HG02840 (cell line): ENCODE results near the gene GPR26.

Experiments used
- ATAC-seq: cut with Tn5 transposase; IDR thresholded peaks from one replicate; pipeline ENCODE4 v1.9.1; 2021; ENCODE audit warnings: mild to moderate bottlenecking, moderate library complexity, moderate number of reproducible peaks; ENCODE audit not compliant: unreplicated experiment, low FRiP score

Gene GPR26

DNA sequence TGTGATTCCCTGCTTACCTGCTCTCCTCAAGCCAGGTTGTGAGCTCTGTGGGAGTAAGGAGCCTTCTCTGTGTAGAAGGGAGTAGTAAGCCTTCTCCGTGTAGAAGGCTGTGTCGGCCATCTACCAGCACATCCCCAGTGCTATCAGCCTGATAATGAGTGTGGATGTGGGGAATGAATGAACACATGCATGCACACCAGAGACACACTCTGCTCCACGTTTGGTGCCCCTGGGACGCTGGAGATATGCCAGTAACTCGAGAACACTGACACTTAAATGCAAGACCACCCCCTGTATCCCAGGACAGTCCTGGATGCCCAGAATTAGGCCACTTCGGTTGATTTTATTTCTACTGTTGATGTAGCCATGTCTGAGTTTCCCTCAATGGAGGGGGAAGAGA is 21.1 kb upstream of the GPR26 start:
- no peak for ATAC-seq

GRCh38 chr10:123645615-123646014 is 20.5 kb upstream of the GPR26 start:
- ATAC-seq: no peak

DNA sequence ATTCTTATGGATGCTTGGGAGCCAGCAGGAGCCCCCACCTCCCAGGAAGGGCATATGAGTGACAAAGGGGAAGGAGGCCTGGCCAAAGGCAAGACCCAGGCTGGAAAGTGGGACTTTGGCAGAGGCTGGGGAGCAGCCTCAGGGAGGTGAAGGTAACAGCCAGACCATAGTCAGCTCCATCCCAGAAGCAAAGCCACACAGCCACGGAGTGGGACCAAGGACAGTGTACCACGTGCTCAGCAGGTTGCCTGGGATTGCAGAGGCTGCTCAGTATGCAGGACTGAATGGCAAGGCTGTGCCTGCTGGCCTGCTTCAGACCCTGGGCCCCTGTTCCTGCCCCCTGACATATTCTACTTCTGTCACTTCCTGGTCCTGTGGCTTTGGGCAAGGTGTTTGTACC is 17.6 kb upstream of the GPR26 start:
- ATAC-seq: no peak

GRCh38 chr10:123649676-123650075 is 16.5 kb upstream of the GPR26 start:
- no peak for ATAC-seq

DNA sequence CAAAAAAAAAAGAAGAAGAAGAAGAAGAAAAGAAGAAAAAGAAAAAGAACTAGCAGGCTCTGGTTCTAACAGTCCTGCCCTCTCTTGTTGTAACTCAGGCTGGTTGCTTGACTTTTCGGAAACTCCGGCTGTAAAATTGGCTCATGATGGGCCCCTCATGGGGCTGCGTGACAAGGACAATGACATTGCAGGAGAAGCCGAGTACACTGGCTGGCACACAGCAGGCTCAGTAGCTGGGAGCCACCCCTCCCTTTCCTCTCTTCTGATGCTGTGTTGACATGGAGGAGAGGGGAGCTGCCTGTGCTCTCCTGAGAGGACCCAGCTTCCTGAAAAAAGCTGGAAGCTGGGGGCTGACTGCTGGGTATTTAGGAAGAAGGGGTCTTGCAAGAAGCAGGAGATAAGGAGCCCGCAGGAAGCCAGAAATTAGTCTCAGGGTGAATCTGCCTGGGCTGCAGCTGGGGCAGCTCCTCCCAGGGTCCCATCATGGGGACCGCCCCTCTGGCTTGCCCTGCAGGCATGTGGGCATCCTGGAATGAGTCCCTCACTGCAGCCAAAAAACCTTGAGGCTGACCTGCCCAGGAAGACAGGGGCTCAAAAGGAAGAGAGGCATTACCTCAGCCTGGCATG is 14.6 kb upstream of the GPR26 start:
- no peak for ATAC-seq

DNA sequence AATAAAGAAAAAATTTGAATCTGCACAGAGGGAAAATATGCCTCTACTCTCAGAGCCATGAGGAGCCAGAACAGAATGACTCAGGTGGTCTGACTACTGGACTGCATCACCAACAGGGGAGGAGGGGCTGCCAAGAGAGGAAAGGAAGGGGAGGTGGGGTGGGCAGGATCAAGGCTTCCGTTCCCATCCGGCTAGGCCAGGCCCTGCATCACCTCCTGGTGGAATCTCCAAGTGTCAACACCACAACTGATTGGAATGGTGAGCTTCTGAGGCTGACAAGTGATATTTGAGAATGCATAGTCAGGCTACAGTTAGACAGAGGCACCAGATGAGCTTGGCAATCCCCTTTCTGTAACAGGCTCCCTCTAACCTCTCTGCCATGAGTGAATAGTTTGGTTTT is 10.4 kb upstream of the GPR26 start:
- no peak for ATAC-seq

DNA sequence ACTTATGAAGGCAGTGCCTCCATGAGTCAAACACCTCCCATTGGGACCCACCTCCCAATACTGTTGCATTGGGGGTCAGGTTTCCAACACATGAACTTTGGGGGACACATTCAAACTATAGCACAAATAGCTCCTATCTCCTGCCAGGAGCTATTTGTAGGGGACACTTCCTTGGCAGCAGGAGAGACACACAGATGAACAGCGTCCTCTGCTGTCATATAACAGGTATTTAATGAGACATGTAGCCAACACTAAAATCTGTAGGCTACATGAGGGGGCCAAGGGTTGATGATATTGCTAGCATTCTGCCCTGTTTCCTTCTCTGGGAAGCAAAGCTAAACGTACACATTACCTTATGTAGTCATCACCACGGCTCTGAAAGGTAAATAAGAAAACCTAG is 2.6 kb upstream of the GPR26 start:
- no peak for ATAC-seq

GRCh38 chr10:123665491-123666286 is 466 bp upstream of the GPR26 start:
- ATAC-seq: no peak

DNA sequence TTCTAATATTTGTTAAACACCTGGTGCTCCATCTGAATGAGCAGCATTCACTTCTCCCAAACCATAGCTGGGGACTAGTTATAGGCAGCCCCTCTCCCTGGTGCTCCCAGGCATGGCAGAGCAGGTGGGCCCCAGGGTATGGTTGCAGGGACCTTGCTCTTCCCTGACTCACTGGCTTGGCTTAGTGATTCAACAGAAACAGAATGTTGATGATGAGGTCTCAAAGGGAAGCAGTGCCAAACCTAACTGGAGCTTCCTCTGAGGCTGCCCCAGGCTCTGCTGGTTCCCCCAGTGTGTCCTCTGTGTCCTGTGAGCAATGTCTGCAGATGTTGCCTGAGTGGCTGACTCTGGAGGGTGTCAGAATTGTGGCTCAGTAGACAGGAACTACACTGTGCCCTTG is 3.7 kb downstream of the GPR26 start:
- no peak for ATAC-seq

DNA sequence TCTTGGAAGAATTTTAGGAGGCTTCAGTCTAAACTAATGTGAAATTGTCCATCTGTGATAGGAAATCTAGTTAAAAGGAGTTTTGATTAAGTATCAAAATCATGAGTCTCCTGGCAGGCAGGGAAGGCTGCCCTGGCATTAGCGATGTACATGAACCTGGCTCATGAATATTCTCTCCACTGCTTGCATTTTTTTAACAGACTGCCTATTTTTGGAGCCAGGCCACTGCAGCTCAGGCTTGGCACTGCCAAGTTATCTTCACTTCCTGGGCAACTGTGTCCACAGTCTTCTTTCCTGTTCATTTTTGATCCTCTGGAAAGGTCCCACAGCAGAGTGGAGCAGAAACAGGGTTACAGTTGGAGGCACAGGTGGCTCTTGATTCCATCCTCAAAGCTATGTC is 7.0 kb downstream of the GPR26 start:
- no peak for ATAC-seq

GRCh38 chr10:123674741-123675140 is 8.6 kb downstream of the GPR26 start:
- no peak for ATAC-seq

- no peak for ATAC-seq
Observed at GRCh38 chr10:123675811-123676210, 9.7 kb downstream of the GPR26 start.

DNA sequence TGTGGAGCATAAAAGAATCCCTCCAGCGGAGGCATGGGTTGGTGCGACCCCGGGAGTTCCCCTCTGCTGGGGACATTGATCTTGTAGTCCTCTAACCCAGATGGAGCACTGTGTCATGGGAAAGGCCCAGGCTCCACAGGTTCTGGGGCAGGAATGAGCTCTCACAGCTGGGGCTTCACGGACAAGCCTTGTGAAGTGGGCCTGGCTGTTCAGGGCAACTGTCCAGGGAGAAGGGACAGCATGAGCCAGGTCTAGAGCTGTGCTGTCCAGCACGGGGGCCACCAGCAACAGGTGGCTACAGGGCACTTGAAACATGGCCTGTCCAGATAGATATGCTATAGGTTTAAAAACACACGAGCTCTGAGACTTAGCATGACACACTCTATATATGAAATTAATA is 11.4 kb downstream of the GPR26 start:
- no peak for ATAC-seq

GRCh38 chr10:123678376-123678775 is 12.2 kb downstream of the GPR26 start:
- ATAC-seq: no peak

DNA sequence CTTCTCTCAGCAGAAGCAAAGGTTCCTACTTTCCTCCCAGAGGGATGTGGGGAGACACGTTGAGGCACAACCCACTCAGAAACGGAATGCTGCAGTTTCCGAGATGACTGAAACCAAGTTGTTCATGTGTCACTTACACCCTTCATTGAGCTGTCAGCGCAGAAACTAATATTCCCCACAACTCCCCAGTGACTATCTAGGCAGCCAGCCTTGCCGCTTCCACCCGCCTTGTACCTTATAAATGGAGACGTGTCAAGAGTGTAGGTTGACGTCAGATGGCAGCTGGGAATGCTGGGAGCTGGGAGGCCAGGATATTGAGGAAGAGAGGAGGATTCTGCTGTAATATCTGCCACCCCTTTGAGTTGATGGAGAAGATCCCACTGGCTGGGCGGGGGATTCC is 15.1 kb downstream of the GPR26 start:
- no peak for ATAC-seq

DNA sequence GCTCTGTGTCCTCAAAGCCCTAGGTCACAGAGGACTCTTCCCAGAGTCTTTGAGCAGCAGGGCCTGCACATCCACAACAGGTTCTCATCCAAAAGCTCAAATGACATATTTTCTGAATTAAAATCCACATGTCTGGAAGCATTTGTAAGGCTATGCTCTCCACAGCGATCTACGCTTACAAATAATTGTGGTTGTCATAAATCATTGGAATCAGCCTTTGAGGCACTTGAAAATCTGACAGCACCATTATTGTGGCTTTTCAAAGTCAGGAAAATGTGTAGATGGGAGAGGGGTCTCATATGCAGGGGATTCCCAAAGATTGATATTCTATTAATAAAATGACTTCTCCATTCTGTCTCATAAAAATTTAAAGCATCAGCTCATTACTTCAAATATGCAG is 16.3 kb downstream of the GPR26 start:
- no peak for ATAC-seq

GRCh38 chr10:123683459-123683858 is 17.3 kb downstream of the GPR26 start:
- ATAC-seq: no peak

DNA sequence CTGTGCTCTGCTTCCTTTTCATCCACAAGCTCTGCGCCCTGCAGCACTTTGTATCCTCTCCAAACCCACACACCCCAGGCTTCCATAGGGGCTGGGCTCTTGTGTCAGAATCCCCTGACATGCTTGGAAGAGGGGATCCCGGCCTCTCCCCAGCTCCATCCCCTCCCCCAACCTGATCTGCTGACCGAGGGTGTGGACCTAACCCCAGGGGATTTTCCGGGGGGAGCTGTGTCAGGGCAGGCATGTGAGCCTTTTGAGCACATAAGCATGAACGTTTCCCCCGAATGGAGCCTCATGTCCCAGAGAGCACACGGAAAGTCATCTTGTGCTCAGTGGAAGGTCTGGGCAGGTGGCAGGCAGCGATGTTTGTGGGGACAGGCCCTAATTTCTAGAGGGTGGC is 17.7 kb downstream of the GPR26 start:
- ATAC-seq: no peak

DNA sequence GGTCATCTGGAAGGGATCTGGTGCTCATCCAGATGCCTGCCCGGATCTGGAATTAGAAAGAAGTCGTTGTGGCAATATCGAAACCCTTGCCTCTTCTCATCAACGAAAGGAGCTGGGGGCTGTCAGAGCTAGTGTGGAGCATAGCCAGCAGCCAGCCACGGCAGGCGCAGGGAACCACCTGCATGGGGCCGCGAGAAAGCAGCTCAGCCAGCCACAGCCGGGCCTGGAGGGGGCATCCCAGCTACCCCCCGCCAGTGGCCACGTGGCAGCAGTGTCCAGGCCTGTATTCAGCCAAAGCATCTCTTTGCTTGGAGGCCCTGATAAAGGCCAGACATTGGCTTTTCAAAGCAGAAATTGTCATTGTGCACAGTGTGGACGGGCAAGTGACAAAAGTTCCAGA is 19.1 kb downstream of the GPR26 start:
- no peak for ATAC-seq

DNA sequence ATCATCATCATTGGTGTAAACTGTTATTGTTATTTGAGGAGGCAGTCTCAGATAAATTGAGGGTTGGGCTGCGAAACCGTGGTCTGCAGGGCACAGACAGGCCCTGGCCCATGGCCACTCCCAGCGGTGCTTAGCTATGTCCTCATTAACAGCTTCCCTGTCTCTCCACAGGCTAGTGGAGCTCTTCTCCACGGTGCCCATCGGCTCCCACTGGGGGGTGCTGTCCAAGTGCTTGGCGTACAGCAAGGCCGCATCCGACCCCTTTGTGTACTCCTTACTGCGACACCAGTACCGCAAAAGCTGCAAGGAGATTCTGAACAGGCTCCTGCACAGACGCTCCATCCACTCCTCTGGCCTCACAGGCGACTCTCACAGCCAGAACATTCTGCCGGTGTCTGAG is 21.6 kb downstream of the GPR26 start:
- no peak for ATAC-seq

GRCh38 chr10:123689880-123690279 is 23.7 kb downstream of the GPR26 start:
- no peak for ATAC-seq

DNA sequence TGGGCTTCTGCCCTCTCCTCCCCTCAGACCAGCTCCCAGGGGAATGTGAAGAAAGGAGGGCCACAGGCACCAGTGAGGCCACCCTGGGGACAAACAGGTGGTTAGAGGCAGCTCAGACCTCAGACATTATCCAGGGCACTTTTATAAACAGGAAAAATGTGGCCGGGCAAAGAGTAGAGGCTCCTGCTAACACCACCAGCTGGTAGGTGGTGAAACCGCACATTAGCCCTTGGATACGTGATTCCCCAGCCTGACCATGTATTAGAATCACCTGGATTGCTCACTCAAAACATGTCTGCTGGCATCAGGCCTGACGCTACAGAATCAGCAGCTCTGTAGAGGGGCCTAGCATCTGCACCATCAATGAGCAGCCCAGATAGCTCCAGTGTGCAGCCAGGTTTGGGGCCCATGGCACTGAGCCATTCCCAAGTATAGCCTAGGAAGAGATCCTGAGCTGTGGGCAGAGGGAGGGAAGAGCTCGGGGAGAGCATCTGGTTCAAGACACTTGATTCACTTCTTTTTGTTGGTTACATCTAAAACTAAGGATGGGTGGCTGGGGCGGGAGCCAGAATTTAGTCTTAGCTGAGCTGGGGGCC is 37.1 kb downstream of the GPR26 start:
- ATAC-seq: no peak
